ENCODE measurements around the gene FLG. TPM values are rescaled to one million over a fixed set of nuclear protein-coding genes. Genes with fewer than 3 reads are reported as not detected.

FLG gene
- total RNA-seq, 1 experiment from 2014 or later, result not detected

- Histone ChIP-seq H3F3A (ENCODE audit: insufficient read depth, low read depth) (no peaks in the 10 kb centered on the region), H3K9me3 (ENCODE audit: insufficient read depth, low read depth) (no peaks in the 10 kb centered on the region), H3K4me3 (no peak overlapping the region), H3K79me2 (ENCODE audit: low read depth) (no peaks in the 10 kb centered on the region), H3K36me3 (ENCODE audit: low read depth) (no peaks in the 10 kb centered on the region), H2AFZ (no peak overlapping the region), H4K20me1 (ENCODE audit: insufficient read depth) (no peaks in the 10 kb centered on the region), H3K27me3 (ENCODE audit: insufficient read depth, low read depth) (no peaks in the 10 kb centered on the region; the same call in 1 of the 2 replicates), H3K4me1 (replicated peaks; ENCODE audit: insufficient read depth) (no peaks in the 10 kb centered on the region), H3K9me2 (ENCODE audit: insufficient read depth) (no peaks in the 10 kb centered on the region), H3K4me2 (no peak overlapping the region), H3K27ac (no peak overlapping the region)
- no peak for TF ChIP-seq CTCF (conservative IDR thresholded peaks at IDR 0.05)
- no peak for TF ChIP-seq EZH2 (IDR thresholded peaks at IDR 0.05; ENCODE audit: low read depth)
- no peak for DNase-seq
- CTCF ChIA-PET, result no interaction called here
- no TSS peak for BruUV-seq (replicated peaks)
- intact Hi-C loops (cut with micrococcal nuclease; ENCODE audit: unreplicated experiment), result loop anchor here (5.0 kb wide), 2 partner anchors 93 to 297 kb away; no protein-coding TSS in a partner anchor
- POLR2A ChIA-PET (ENCODE audit: unreplicated experiment), result no interaction called here
These were observed 24.6 kb upstream of the FLG start for GRCh38 chr1:152349611-152350010.

GRCh38 chr1:152348447-152348846 is 23.4 kb upstream of the FLG start:
- Histone ChIP-seq H3K9me2 (ENCODE audit: insufficient read depth) (no peaks in the 10 kb centered on the region), H2AFZ (no peak overlapping the region), H3F3A (ENCODE audit: insufficient read depth, low read depth) (no peaks in the 10 kb centered on the region), H3K27ac (no peak overlapping the region), H4K20me1 (ENCODE audit: insufficient read depth) (no peaks in the 10 kb centered on the region), H3K36me3 (ENCODE audit: low read depth) (no peaks in the 10 kb centered on the region), H3K9me3 (ENCODE audit: insufficient read depth, low read depth) (no peaks in the 10 kb centered on the region), H3K4me2 (no peak overlapping the region), H3K27me3 (ENCODE audit: insufficient read depth, low read depth) (no peaks in the 10 kb centered on the region; the same call in 1 of the 2 replicates), H3K4me1 (replicated peaks; ENCODE audit: insufficient read depth) (no peaks in the 10 kb centered on the region), H3K79me2 (ENCODE audit: low read depth) (no peaks in the 10 kb centered on the region), H3K4me3 (no peak overlapping the region)
- ChIA-PET CTCF (no interaction called here), POLR2A (ENCODE audit: unreplicated experiment) (no interaction called here)
- BruUV-seq (replicated peaks), result no TSS peak
- TF ChIP-seq CTCF (conservative IDR thresholded peaks at IDR 0.05) (peak; percentile 29; the same call in 1 of the 2 replicates), EZH2 (IDR thresholded peaks at IDR 0.05; ENCODE audit: low read depth) (no peak)
- no peak for DNase-seq
- intact Hi-C loops (cut with micrococcal nuclease; ENCODE audit: unreplicated experiment), result loop anchor here (5.0 kb wide), 2 partner anchors 94 to 296 kb away; no protein-coding TSS in a partner anchor

DNA sequence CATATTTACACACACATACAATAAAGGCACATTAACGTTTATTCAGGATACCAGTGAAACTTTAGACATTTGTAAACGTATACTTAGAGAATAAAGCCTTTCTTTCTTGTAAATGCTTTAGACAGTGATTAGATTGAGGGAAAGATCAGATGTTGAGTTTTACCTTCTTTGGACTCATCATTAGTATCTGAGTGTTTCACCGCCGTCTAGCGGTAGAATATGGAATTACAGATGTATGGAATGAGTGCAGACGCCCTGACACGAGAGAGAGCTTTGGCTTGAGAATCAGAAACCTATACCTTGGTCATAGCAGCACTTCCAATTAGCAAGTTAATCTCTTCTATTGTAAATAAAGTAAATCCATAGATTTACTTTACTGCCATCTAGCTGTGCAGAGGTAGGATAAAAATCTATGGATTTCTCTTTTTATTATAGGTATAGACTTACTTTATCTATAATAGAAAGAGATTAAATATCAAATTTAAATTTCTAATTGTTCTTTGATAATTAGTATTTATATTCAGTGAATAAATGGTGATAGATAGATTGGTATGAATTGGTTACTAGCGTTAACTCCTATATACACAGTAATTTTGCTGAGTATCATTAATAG is 22.2 kb upstream of the FLG start:
- Histone ChIP-seq H4K20me1 (ENCODE audit: insufficient read depth) (no peaks in the 10 kb centered on the region), H2AFZ (no peak overlapping the region), H3K4me3 (no peak overlapping the region), H3K4me2 (no peak overlapping the region), H3K27ac (no peak overlapping the region), H3K36me3 (ENCODE audit: low read depth) (no peaks in the 10 kb centered on the region), H3K9me3 (ENCODE audit: insufficient read depth, low read depth) (no peaks in the 10 kb centered on the region), H3K79me2 (ENCODE audit: low read depth) (no peaks in the 10 kb centered on the region), H3K27me3 (ENCODE audit: insufficient read depth, low read depth) (no peaks in the 10 kb centered on the region), H3F3A (ENCODE audit: insufficient read depth, low read depth) (no peaks in the 10 kb centered on the region), H3K4me1 (replicated peaks; ENCODE audit: insufficient read depth) (no peaks in the 10 kb centered on the region), H3K9me2 (ENCODE audit: insufficient read depth) (no peaks in the 10 kb centered on the region)
- TF ChIP-seq CTCF (conservative IDR thresholded peaks at IDR 0.05) (peak; percentile 92), EZH2 (IDR thresholded peaks at IDR 0.05; ENCODE audit: low read depth) (no peak)
- POLR2A ChIA-PET (ENCODE audit: unreplicated experiment), result interaction anchor here (0.5 kb wide), 1 partner anchor 276 kb away, joined by 3 read pairs; no protein-coding TSS in a partner anchor
- intact Hi-C loops (cut with micrococcal nuclease; ENCODE audit: unreplicated experiment), result loop anchor here (1.0 to 5.0 kb wide), 4 partner anchors 95 to 295 kb away; no protein-coding TSS in a partner anchor
- CTCF ChIA-PET, result interaction anchor here (0.6 to 0.8 kb wide), 2 partner anchors 40 to 1325 kb away, joined by 3 read pairs; no protein-coding TSS in a partner anchor
- BruUV-seq (replicated peaks), result no TSS peak
- DNase-seq, result peak; percentile 33 to 46

All from PC-9 (cell line).